B cell (primary cell): Measurements from ENCODE around the gene YIF1A. TPM values are rescaled to one million over a fixed set of nuclear protein-coding genes. Genes with fewer than 3 reads are reported as not detected.

Source experiments
- ATAC-seq: fragments of 200-7000 bp; cut with Tn5 transposase; one replicate; pipeline ENCODE4 v1.10.0; 2021; ENCODE audit warnings: low read depth, mild to moderate bottlenecking, moderate number of reproducible peaks, moderate library complexity
- CTCF ChIA-PET: fragments of 350-600 bp; sonication (Branson Sonifier 250); formaldehyde crosslinking; loops from one replicate; lab custom pipeline; 2021; ENCODE audit warnings: antibody characterized with exemption, inconsistent platforms; lab: Charles Lee
- POLR2A ChIA-PET: fragments of 350-600 bp; sonication (Branson Sonifier 250); formaldehyde crosslinking; loops from one replicate; lab custom pipeline; 2021; ENCODE audit warnings: antibody characterized with exemption; lab: Charles Lee
- DNase-seq: peaks from one replicate; pipeline ENCODE4 v3.0.0; 2013
- H2AFZ ChIP-seq: 2 replicates; pipeline ENCODE4 v1.6.1; 2012; ENCODE audit warnings: mild to moderate bottlenecking, low read depth, low read length; ENCODE audit not compliant: insufficient read depth, poor library complexity, severe bottlenecking
- H3K27ac ChIP-seq, 2 donors: 1 replicate in 1 of 2; 2 replicates in 1 of 2; pipeline ENCODE4 v1.5.1; 2012 to 2013; ENCODE audit warnings: low read length in 2 of 2, mild to moderate bottlenecking in 2 of 2, moderate library complexity in 1 of 2
- H3K27me3 ChIP-seq, 4 experiments: fragments of 200-600 bp in 1 of 4; sonication (generic) in 1 of 4; replicated peaks in 1 of 4; 1 replicate in 2 of 4; 2 replicates in 2 of 4; pipeline versions ENCODE4 v1.6.1 to v1.7.0; 2013 to 2016; ENCODE audit warnings: low read length in 3 of 4, mild to moderate bottlenecking in 2 of 4, mixed read lengths in 1 of 4, moderate library complexity in 1 of 4; ENCODE audit not compliant: insufficient read depth in 4 of 4, control insufficient read depth in 3 of 4; ENCODE audit errors: control extremely low read depth in 1 of 4
- H3K36me3 ChIP-seq, 2 experiments: replicated peaks in 1 of 2; 1 replicate in 1 of 2; 2 replicates in 1 of 2; pipeline versions ENCODE4 v1.6.1 to v1.7.1; 2013; ENCODE audit warnings: low read length in 1 of 2; ENCODE audit not compliant: insufficient read depth in 2 of 2, control insufficient read depth in 1 of 2; ENCODE audit errors: control extremely low read depth in 1 of 2, extremely low read depth in 1 of 2
- H3K4me1 ChIP-seq, 2 donors: fragments of 200-600 bp in 1 of 2; sonication (generic) in 1 of 2; 1 replicate in 1 of 2; 2 replicates in 1 of 2; pipeline versions ENCODE4 v1.5.1 to v1.6.1; 2013 to 2017; ENCODE audit warnings: low read length in 2 of 2; ENCODE audit not compliant: control insufficient read depth in 2 of 2, insufficient read depth in 2 of 2
- H3K4me2 ChIP-seq: replicated peaks from 2 replicates; pipeline ENCODE3; 2012; ENCODE audit warnings: mild to moderate bottlenecking, low read depth, low read length; ENCODE audit not compliant: poor library complexity, severe bottlenecking
- H3K4me3 ChIP-seq, 5 experiments: fragments of 200-600 bp in 1 of 5; sonication (generic) in 1 of 5; 1 replicate in 3 of 5; 2 replicates in 2 of 5; pipeline versions ENCODE4 v1.5.1 to v1.7.0; 2011 to 2016; ENCODE audit warnings: low read length in 4 of 5, mild to moderate bottlenecking in 4 of 5, low read depth in 2 of 5, control low read depth in 1 of 5, moderate library complexity in 1 of 5; ENCODE audit not compliant: insufficient read depth in 1 of 5; ENCODE audit errors: control extremely low read depth in 1 of 5, extremely low read depth in 1 of 5
- H3K79me2 ChIP-seq: fragments of 200-600 bp; sonication (generic); one replicate; pipeline ENCODE4 v1.6.0; 2016; ENCODE audit warnings: low read length; ENCODE audit not compliant: control insufficient read depth, insufficient read depth
- H3K9ac ChIP-seq: fragments of 200-600 bp; sonication (generic); 2 replicates; pipeline ENCODE4 v1.6.1; 2017; ENCODE audit warnings: mild to moderate bottlenecking, low read length, moderate library complexity
- H3K9me3 ChIP-seq, 3 donors: one replicate each; pipeline versions ENCODE4 v1.6.1 to v1.7.1; 2013; ENCODE audit warnings: low read length in 2 of 3; ENCODE audit not compliant: control insufficient read depth in 2 of 3, insufficient read depth in 1 of 3; ENCODE audit errors: control extremely low read depth in 1 of 3
- H4K20me1 ChIP-seq: 2 replicates; pipeline ENCODE4 v1.6.0; 2012; ENCODE audit warnings: mild to moderate bottlenecking, low read length; ENCODE audit not compliant: insufficient read depth, control insufficient read depth, poor library complexity, severe bottlenecking
- H3K27ac Mint-ChIP-seq: one replicate; pipeline ENCODE4 v1.8.0; 2021; ENCODE audit warnings: mixed read lengths
- H3K27me3 Mint-ChIP-seq: one replicate; pipeline ENCODE4 v1.8.0; 2021; ENCODE audit warnings: mixed read lengths
- H3K4me1 Mint-ChIP-seq: one replicate; pipeline ENCODE4 v1.8.0; 2021; ENCODE audit warnings: mixed read lengths
- H3K4me3 Mint-ChIP-seq: one replicate; pipeline ENCODE4 v1.8.0; 2021; ENCODE audit warnings: mixed read lengths
- H3K9me3 Mint-ChIP-seq: one replicate; pipeline ENCODE4 v1.8.0; 2022; ENCODE audit warnings: mixed read lengths; ENCODE audit not compliant: insufficient read depth
- EZH2 ChIP-seq: IDR thresholded peaks from 2 replicates; pipeline ENCODE4 v1.6.1; 2012; ENCODE audit warnings: borderline replicate concordance, low read depth, mild to moderate bottlenecking, moderate library complexity, low read length; ENCODE audit not compliant: insufficient read depth, poor library complexity, severe bottlenecking
- WGBS: methylation state at CpG from one replicate; pipeline ENCODE4 v1.1.5; 2013; ENCODE audit warnings: missing lambda C conversion rate; ENCODE audit not compliant: insufficient coverage; 5-methylcytosine and 5-hydroxymethylcytosine counted together
- intact Hi-C: fragments of 100-400 bp; cut with micrococcal nuclease; formaldehyde crosslinking; loops from one replicate; pipeline ENCODE4 v1.10.0; 2022
- polyA plus RNA-seq: library from polyadenylated mRNA; depleted of rRNA; stranded (reverse); fragments of >200 nt; gene quantifications from 2 replicates; pipeline ENCODE4 v1.2.3, GENCODE V29; 2012
- total RNA-seq, 2 donors: library from RNA; stranded (reverse); fragments of 120-200 nt in 1 of 2; gene quantifications; 1 replicate in 1 of 2; 2 replicates in 1 of 2; pipeline versions ENCODE4 v1.2.3 to v1.2.4, GENCODE V29; 2013 to 2022
- TF ChIP-seq, protein P1 (sequence below): fragments of 200-600 bp; IDR thresholded peaks from one replicate; pipeline ENCODE4 v1.8.0; 2022; ENCODE audit warnings: antibody characterized with exemption, mild to moderate bottlenecking

YIF1A gene
- total and polyA plus RNA-seq, 2 donors (not counting 1 experiment from before 2014, with no cell fraction given), result 43.9 to 95.0 TPM

DNA sequence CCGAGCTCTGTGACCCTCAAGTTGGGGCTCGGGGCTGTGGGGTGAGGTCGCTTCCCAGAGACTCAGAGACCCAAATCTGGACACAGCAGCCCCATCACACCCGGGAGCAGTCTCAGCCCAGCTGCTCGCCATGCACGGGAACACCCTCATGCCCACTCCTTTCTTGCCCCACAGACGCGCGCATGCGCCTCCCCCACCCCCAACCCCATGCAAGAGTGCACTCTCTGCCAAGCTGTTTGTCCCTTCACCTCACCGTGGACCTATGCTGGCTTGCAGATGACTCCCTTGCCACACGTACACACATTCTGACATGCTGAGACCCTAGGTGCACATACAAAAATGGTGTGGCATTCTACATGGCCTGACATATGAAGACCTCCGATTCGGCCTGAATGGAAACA is 28.4 kb upstream of the YIF1A start:
- CTCF ChIA-PET, result interaction anchor here (0.9 to 2.0 kb wide), 6 partner anchors 8 to 28 kb away, joined by 3 to 6 read pairs (median 5); partner anchors contain the start of gene YIF1A
- intact Hi-C loops, result no loop called here
- peak overlapping the region; percentile 47 for H3K9ac ChIP-seq
- H2AFZ ChIP-seq, result peak overlapping the region; percentile 50
- H3K9me3 ChIP-seq, result no peaks in the 10 kb centered on the region
- peak overlapping the region in 4 of 5 experiments; percentile 6 to 51 (median 20) for H3K4me3 ChIP-seq
- peak overlapping the region; percentile 98 for H3K27ac Mint-ChIP-seq
- H3K4me3 Mint-ChIP-seq, result peak overlapping the region; percentile 91
- H4K20me1 ChIP-seq, result no peaks in the 10 kb centered on the region
- ATAC-seq (peak; percentile 13), DNase-seq (peak; percentile 83)
- no peaks in the 10 kb centered on the region for H3K79me2 ChIP-seq
- H3K4me1 Mint-ChIP-seq, result peaks cover 45% of the 10 kb centered on the region
- H3K27ac ChIP-seq, result peak overlapping the region; percentile 76 to 95
- peak overlapping the region; percentile 77 for H3K4me2 ChIP-seq
- WGBS, result 5% methylated on average over 14 of the region's 14 CpGs
- no peaks in the 10 kb centered on the region for H3K9me3 Mint-ChIP-seq
- peaks cover 35 to 38% of the 10 kb centered on the region in 2 donors for H3K4me1 ChIP-seq
- H3K27me3 ChIP-seq, result no peaks in the 10 kb centered on the region
- H3K27me3 Mint-ChIP-seq, result no peaks in the 10 kb centered on the region
- POLR2A ChIA-PET, result interaction anchor here (0.6 to 1.4 kb wide), 6 partner anchors 28 to 209 kb away, joined by 3 to 7 read pairs (median 4); partner anchors contain the start of genes RAB1B and SLC29A2
- TF ChIP-seq EZH2, result no peak
- TF ChIP-seq, protein P1, sequence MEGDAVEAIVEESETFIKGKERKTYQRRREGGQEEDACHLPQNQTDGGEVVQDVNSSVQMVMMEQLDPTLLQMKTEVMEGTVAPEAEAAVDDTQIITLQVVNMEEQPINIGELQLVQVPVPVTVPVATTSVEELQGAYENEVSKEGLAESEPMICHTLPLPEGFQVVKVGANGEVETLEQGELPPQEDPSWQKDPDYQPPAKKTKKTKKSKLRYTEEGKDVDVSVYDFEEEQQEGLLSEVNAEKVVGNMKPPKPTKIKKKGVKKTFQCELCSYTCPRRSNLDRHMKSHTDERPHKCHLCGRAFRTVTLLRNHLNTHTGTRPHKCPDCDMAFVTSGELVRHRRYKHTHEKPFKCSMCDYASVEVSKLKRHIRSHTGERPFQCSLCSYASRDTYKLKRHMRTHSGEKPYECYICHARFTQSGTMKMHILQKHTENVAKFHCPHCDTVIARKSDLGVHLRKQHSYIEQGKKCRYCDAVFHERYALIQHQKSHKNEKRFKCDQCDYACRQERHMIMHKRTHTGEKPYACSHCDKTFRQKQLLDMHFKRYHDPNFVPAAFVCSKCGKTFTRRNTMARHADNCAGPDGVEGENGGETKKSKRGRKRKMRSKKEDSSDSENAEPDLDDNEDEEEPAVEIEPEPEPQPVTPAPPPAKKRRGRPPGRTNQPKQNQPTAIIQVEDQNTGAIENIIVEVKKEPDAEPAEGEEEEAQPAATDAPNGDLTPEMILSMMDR, result no peak
- no peaks in the 10 kb centered on the region for H3K36me3 ChIP-seq

DNA sequence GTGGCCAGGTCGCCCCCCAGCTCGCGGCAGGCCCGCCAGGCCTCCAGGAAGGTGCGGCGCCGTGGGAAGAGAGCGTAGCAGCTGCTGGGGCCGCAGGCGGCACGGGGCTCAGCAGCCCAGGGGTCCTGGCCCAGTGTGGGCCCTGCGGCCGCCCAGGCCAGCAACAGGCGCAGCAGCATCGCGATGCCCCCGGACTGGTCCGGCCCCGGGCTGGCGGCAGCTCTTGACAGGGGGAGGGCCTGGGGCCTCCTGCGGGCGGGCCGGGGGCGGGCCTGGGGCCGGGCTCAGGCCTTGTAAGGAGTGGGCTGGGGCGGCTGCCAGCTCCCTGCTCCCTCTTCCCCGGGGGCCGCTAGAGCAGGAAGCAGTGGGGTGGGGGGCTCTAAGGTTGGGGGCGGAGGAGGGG is 27.9 kb upstream of the YIF1A start, which contains the start of gene CD248:
Gene CD248, minus strand, starts transcription at position 196 of the 403 bp plus-strand sequence. Its CDS starts 17 bp downstream, at position 179.
- H3K9ac ChIP-seq, result peak within 1 kb of the TSS; percentile 47
- ATAC-seq (no peak), DNase-seq (no peak)
- H3K27ac ChIP-seq, result peak within 1 kb of the TSS; percentile 76 to 95
- H3K4me1 Mint-ChIP-seq, result peaks cover 48% of the 10 kb centered on the region
- ChIA-PET CTCF (interaction anchor here (0.9 to 2.0 kb wide), 4 partner anchors 7 to 28 kb away, joined by 3 to 6 read pairs (median 5); partner anchors contain the start of gene YIF1A), POLR2A (interaction anchor here (0.6 to 1.4 kb wide), 7 partner anchors 28 to 440 kb away, joined by 3 to 7 read pairs (median 5); partner anchors contain the start of gene SLC29A2)
- H3K4me2 ChIP-seq, result peak within 1 kb of the TSS; percentile 77
- H2AFZ ChIP-seq, result peak within 1 kb of the TSS; percentile 50
- H3K9me3 ChIP-seq, result no peaks in the 10 kb centered on the region
- H3K4me1 ChIP-seq, result peaks cover 35 to 40% of the 10 kb centered on the region in 2 donors
- no peaks in the 10 kb centered on the region for H4K20me1 ChIP-seq
- TF ChIP-seq, protein P1, result no peak
- no peak for TF ChIP-seq EZH2
- H3K27me3 Mint-ChIP-seq, result no peaks in the 10 kb centered on the region
- H3K4me3 ChIP-seq, result peak within 1 kb of the TSS in 4 of 5 experiments; percentile 6 to 51 (median 20)
- H3K4me3 Mint-ChIP-seq, result peak within 1 kb of the TSS; percentile 91
- no peaks in the 10 kb centered on the region for H3K9me3 Mint-ChIP-seq
- intact Hi-C loops, result no loop called here
- H3K79me2 ChIP-seq, result no peaks in the 10 kb centered on the region
- H3K27ac Mint-ChIP-seq, result peak within 1 kb of the TSS; percentile 98
- H3K36me3 ChIP-seq, result no peaks in the 10 kb centered on the region
- 17% methylated on average over 22 of the region's 29 CpGs for whole genome bisulfite sequencing
- H3K27me3 ChIP-seq, result no peaks in the 10 kb centered on the region
